Ramos (cell line): ENCODE measurements around the gene EPGN.

ENCODE experiments used
- in situ Hi-C: fragments of 300-500 bp; cut with MboI; formaldehyde crosslinking; loops from one replicate; pipeline ENCODE4 v1.14.3; 2022; ENCODE audit warnings: low sequenced_read_pairs; ENCODE audit not compliant: unreplicated experiment

Gene EPGN

GRCh38 chr4:74308215-74308614 is at the start of gene EPGN:
Gene EPGN (plus strand): TSS chr4:74308470. CDS start chr4:74308534, 64 bp downstream.
- in situ Hi-C loops, result no loop called here

GRCh38 chr4:74258963-74259362 is 49.3 kb upstream of the EPGN start:
- in situ Hi-C loops, result no loop called here

DNA sequence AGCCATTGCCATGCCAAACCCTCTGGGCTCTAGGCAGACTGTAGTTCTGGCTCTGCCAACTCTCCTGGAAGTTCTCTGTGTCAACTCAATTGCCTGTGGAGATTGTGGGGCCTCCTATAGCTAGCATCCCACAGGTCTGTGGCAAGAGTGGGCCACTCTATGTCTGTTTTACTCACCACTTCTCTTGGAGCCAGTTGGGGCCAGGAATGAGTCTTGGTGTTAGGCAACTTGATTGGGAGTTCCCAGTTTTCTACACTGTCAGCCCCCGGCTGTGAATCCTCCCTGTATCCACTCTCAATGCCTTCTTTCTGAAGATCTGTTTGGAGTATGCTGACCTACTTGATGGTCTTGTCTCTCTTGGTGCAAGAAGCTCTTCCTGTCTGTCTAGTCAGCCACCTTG is 48.2 kb upstream of the EPGN start:
- in situ Hi-C loops, result no loop called here

DNA sequence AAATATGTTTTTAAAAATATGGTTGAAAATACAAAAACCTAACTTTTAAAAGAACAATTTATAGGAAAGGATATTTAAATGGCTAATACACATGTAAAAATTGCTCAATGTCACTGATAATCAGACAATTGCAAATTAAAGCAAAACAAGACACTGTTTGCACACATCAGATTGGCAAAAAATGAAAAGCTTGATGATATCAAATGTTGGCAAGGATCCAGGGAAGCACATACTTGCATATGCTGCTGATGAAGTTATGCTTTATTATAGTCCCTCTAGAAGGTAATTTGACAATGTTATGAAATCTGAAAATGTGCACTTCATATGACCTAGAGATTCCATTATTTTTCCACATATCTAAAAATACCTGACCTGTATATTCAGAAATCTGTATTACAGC is 45.7 kb upstream of the EPGN start:
- in situ Hi-C loops, result no loop called here

GRCh38 chr4:74263551-74263950 is 44.7 kb upstream of the EPGN start:
- in situ Hi-C loops, result no loop called here

DNA sequence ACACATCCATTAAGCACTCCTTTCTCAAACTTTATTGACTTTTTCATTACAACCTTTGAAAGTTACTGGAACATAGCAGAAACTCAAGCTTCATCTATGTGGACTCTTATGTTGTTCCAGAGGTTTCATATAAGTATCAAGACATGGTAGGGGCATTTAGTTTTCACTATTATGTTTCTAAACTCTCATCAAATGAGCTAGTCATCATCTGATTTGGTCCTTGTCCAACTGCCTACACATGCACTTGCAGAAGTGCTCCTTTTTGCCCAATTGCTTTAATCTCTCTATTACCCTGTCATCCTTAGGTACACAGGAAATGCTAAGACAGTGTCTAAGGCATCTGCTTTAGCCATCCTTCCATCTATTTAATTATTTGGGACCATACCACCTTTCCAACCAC is 42.2 kb upstream of the EPGN start:
- in situ Hi-C loops, result no loop called here

DNA sequence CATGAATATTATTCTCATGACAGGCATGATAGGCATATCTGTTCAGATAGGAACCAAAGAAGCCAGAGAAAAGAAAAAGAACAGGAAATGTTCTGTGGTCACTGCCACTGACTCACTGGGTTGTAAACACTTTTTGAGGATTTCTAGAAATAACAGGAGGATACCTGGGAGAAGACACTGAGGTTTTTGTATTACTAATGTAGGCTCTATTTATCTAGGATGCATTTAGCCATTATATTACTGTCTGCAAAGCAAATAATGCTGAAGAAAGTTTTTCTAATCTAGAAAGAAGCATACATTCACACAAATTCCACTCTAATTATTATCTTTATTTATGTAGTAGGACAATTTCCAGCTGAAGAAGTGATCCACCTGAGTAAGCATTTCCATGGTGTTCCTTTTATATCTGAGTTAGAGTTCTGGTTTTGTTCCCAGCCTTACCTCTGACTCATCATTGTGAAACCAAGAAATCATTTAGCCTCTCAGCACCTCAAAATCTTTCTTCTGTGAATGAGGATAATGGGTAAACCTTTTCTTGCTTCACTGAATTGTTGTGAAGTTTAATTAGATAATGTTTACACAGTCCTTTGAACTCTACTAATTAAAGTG is 40.2 kb upstream of the EPGN start:
- in situ Hi-C loops, result no loop called here

DNA sequence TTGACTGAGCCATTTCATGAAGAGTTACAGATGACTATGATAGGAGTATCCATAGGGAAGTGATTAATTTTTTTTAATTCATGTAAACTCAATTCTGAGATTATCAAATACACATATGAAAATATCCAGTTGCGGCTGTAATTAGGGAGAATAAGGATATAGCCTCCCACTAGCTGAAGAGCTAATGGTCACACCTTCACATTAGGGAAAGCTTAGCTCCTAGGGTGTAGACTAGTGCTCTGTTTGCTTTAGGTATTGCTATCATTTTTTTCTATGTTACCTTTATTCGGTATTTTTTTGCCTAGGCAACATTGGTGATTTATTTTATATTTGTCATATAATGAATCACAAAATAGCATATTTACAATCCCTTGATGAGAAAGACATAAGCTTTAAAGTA is 39.6 kb upstream of the EPGN start:
- in situ Hi-C loops, result no loop called here

DNA sequence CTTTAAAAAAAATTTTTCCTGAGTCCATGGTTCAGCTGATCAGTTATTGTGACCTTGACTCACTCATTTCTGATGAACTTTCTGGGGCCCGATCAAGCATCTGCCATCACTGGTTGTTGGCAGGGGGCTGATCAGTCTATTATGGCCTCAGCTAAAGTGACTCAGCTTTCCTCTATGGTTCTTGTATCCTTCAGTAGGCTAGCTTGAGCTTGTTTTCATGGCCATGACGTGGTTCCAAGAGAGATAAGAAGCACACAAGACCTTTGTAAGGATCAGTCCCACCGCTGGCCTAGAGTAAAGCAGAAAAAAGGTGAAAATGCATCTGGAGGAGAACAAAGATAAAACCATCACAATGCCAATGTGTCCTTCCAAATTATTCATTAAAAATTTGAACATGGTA is 29.8 kb upstream of the EPGN start:
- in situ Hi-C loops, result no loop called here

DNA sequence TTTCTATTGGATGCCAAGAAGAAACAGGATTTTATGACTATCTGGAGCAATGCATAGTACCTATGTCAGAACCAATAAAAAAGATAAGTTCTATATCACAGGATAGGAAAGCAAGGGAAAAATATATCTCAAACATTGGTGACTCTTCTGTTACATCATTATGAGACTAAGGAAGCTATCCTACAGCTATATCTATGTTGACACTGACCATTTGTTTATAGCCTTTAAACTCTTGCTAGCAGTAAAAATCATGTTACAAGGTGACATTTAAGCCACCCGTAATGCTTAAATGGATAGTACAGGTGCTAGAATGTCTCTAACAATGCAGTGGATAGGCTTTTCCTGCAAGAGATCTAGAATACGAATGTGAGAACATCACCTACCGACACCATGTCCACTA is 28.6 kb upstream of the EPGN start:
- in situ Hi-C loops, result no loop called here

DNA sequence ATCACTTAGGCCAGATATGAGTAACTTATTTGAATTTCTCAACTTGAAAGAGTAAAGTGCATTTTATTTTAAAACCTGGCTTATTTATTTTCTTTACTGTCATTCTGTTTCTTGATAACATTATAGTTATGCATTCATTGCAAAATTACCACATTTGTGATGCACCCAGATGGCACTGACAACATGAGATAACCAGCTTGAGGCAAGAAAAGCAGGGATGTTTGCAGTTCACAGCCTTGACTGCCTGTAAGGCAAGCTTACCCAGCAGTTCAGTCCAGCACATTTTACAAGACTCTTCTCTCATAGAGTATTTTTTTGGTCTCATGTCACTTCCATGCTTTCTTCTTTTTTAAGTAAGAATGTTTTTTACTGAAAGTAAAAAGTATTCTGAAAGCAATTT is 25.3 kb upstream of the EPGN start:
- in situ Hi-C loops, result no loop called here

GRCh38 chr4:74283614-74284013 is 24.7 kb upstream of the EPGN start:
- in situ Hi-C loops, result no loop called here

DNA sequence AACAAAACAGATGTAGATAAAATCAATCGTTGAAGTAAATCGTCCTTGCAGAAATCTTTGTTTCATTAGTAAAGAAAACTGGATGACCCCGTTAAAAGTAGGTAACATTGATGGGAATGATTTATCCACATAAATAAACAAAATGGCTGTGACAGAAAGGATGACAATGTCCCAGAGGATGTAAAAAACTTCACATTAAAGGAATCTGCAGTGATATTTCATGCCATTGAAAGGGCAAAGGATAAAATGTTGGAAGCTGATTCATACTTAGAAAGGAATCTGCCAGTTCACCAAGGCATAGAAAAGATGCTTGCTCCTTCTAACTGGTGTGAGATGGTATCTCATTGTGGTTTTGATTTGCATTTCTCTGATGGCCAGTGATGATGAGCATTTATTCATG is 24.2 kb upstream of the EPGN start:
- in situ Hi-C loops, result no loop called here

GRCh38 chr4:74287164-74287563 is 21.1 kb upstream of the EPGN start:
- in situ Hi-C loops, result no loop called here

DNA sequence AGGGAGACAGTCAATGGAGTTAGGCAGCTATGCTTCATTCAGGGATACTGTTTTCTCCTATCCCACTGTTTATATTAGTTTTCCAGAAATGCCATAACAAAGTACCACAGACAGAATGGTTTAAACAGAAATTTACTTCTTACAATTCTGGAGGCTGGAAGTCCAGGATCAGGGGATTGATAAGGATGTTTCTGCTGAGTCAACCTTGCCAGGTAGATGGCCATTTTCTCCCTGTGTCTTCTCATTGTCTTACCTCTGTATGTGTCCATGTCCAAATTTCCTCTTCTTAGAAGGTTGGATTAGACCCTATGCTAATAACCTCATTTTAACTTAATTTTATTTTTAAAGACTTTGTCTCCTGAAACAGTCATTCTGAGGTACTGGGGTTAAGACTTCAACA is 20.5 kb upstream of the EPGN start:
- in situ Hi-C loops, result no loop called here

DNA sequence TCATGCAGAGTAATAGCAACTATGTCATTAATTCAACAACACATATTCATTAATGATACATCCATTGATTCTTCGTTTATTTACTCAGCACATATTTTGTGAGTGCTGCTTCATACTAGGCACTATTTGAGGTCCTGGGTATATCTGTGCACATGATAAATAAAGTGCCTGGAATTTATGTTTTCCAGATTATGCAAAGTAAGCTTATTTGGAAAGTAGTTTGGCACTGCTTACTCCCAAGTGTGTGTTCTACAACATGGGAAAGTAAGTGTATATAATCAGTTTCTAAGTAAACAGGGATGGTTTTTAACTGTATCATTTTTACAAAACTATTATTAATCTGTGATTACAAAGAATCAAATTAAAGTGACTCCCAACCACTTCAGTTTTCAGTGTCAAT is 16.8 kb upstream of the EPGN start:
- in situ Hi-C loops, result no loop called here

GRCh38 chr4:74292111-74292870 is 16.0 kb upstream of the EPGN start:
- in situ Hi-C loops, result no loop called here

DNA sequence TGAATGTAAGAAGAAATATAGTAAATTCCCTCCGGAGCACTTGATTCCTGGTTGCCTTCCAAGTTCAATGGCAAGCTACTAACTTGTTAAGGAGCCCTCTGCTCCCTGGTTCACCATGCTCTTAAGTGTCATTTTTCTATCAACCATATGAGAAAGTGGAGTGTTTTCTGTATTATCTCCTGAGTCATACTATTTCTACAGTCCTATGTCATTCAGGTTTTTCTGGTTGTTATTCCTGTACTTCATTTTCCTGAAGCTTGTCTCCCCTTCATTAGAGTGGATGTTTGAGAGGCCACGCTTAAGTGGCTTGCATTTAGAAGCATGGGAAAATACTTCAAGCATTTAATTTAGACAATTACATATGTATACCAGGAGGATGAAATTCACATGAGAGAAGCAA is 14.7 kb upstream of the EPGN start:
- in situ Hi-C loops, result no loop called here

DNA sequence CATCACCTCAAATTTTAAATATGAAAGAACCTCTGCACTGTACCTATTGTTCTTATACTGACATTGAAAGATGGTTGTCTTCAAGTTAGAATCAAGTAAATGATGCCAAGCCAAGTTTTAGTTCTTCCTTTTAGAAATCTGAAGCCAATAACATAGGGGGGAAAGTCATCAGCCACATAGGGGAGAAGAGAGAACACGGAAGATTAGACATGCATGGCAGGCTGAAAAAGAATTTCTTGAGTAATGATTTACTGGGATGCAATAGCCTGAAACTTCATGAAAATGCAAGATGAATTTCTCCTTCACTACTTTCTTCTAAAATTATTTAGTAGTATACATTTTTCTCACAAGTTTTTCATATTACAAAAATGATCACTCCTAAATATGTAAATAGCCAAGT is 13.6 kb upstream of the EPGN start:
- in situ Hi-C loops, result no loop called here

DNA sequence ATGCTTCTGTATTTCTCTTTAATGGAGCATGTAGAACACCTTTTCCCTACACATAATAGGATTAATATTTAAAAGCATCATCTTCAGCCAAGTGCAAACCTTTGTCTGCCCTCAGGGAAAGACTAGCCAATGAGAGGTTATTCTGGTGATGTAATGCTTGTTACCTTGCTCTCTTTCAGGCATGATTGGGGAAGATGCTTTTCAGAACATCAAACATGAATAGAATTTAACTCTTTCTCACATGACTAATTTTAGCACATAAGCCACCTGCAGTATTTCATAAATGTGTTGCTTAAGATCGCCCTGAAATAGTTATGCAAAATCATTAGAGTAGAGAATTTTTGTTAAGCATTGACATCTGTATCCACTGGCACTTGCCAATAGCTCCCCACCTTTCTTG is 10.7 kb upstream of the EPGN start:
- in situ Hi-C loops, result no loop called here

GRCh38 chr4:74304095-74304625 is 4.1 kb upstream of the EPGN start:
- in situ Hi-C loops, result no loop called here

- in situ Hi-C loops, result no loop called here
These were observed 3.3 kb upstream of the EPGN start for GRCh38 chr4:74305000-74305399.
